Measurements from ENCODE around the gene EXPH5. TPM values are rescaled to one million over a fixed set of nuclear protein-coding genes. Genes with fewer than 3 reads are reported as not detected.
A peak's percentile ranks its signal among the peaks of the same experiment; 100 is the strongest.

The EXPH5 gene
- total RNA-seq, 1 donor from 2014 or later: 30.8 TPM

DNA sequence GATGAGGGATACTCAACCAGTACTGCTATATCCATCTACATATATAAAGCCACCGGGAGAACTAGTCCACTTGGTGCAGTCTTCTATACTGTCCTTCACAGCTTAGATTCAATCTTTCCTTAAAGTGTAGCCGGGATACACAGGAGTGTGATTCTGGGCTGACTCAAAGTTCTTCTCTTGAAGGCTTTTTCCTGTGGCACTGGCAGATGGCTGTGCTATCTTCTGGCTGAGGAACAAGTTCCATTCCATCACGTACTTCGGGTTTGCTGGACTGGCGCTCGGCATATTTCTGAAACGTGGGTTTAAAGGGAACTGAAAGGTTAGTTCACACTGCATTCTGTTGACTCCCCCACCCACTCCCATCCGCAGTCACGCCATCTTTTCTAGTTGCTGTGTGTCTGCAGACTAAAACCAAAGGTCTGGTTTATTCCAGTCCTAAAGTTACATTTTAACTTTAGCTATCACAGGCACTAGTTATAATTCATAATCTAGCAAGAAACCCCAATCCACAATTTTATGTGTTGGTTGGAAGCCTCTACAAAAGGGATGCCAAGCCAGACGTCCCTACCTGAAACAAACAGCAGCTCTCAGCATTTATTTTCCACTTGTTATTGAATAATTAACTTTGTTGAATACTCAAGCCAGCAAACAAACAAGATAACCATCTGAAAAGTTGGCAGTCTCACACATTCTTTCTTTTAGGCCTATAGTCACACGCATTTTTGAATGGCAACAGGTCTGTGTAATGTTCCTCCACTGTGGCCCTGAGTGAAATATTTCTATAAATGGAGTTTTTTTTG is 118.7 kb downstream of the EXPH5 start:
- no peaks in the 10 kb centered on the region for H3K9me3 ChIP-seq
- H3K27ac ChIP-seq: no peak overlapping the region
- ATAC-seq (peak; percentile 64), DNase-seq (no peak)
- no peaks in the 10 kb centered on the region for H3K27me3 ChIP-seq
- H3K4me1 ChIP-seq: no peaks in the 10 kb centered on the region
- H3K4me3 ChIP-seq: no peak overlapping the region
- peaks cover 50% of the 10 kb centered on the region for H3K36me3 ChIP-seq
- intact Hi-C loops (cut with DNase I): no loop called here
- TF ChIP-seq, protein P1, sequence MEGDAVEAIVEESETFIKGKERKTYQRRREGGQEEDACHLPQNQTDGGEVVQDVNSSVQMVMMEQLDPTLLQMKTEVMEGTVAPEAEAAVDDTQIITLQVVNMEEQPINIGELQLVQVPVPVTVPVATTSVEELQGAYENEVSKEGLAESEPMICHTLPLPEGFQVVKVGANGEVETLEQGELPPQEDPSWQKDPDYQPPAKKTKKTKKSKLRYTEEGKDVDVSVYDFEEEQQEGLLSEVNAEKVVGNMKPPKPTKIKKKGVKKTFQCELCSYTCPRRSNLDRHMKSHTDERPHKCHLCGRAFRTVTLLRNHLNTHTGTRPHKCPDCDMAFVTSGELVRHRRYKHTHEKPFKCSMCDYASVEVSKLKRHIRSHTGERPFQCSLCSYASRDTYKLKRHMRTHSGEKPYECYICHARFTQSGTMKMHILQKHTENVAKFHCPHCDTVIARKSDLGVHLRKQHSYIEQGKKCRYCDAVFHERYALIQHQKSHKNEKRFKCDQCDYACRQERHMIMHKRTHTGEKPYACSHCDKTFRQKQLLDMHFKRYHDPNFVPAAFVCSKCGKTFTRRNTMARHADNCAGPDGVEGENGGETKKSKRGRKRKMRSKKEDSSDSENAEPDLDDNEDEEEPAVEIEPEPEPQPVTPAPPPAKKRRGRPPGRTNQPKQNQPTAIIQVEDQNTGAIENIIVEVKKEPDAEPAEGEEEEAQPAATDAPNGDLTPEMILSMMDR (IDR thresholded peaks at IDR 0.05): no peak

DNA sequence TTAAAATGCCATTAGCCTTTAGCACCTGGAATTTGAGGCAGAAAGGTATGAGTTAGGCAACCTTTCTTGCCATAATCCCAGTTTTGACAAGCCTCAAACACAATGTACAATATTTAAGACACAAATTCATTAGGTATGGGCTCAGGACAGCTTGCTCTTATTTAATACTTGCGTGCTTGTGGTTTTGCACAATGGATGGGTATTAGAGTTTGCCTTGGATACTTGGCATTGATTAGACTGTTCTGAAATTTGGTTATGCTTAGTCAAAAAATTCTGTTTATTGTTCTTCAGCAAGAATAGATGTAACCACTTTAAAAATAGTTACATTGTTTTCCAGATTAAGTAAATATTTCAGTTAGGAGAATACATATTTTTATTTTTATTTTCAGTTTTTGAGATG is 120.9 kb downstream of the EXPH5 start:
- H3K9me3 ChIP-seq: no peaks in the 10 kb centered on the region
- peaks cover 6% of the 10 kb centered on the region for H3K4me1 ChIP-seq
- H3K27me3 ChIP-seq: no peaks in the 10 kb centered on the region
- ATAC-seq (no peak), DNase-seq (no peak)
- no peak overlapping the region for H3K27ac ChIP-seq
- TF ChIP-seq, protein P1 (IDR thresholded peaks at IDR 0.05): no peak
- no peak overlapping the region for H3K4me3 ChIP-seq
- intact Hi-C loops (cut with DNase I): no loop called here
- H3K36me3 ChIP-seq: peaks cover 39% of the 10 kb centered on the region

DNA sequence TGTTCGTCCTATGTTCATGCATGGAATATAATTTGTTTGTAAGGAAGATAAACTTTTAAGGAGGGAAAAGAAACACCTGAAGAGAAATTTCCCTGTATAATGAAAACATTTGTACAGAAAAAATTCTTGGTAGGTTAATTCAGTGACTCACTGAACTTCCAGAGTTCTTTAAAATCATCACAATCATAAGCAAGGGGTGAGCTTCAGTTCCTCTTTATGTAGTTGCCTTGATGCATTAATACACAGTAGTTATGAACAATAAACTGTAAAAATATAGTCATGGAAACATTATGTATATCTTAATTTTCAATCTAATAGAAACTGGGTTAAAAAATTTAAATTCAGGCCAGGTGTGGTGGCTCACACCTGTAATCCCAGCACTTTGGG is 125.1 kb downstream of the EXPH5 start:
- ATAC-seq (no peak), DNase-seq (no peak)
- Histone ChIP-seq H3K4me3 (no peak overlapping the region), H3K4me1 (peaks cover 6% of the 10 kb centered on the region), H3K27ac (no peak overlapping the region), H3K9me3 (no peaks in the 10 kb centered on the region), H3K36me3 (peaks cover under 1% of the 10 kb centered on the region), H3K27me3 (no peaks in the 10 kb centered on the region)
- intact Hi-C loops (cut with DNase I): no loop called here
- TF ChIP-seq, protein P1 (IDR thresholded peaks at IDR 0.05): no peak

DNA sequence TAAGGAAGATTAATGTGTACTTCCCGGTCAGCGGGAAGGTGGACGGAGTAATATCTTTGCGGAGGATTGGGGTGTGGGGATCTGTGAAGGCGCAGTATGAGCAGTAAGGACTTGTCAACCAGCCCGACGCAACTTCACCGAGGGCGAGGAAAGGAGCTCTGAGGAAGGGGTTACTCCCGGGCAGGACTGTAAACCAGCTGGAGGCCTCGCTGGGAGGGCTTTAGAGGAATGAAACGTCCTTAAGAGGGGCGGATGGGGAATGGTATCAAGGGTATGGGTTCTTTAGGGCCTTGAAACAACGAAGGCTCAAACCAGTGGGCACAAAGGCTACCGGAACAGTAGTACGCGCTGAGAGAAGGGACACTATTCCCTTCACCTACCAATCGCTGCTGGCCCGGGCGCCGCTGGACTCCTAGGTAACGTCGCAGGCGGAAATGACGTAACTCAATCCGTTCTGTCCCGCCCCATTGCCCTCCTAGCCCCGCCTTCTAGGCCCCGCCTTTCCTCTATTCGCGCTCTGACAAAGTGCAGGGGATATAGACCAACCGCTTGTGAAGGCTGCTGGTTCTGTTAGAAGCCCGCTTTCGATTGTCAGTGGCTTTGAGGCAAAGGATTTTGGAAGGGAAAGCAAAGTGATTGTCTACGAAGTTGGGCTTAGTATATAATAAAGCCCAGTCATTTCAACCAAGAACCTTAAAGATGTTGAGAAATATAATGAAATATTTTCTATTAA is 126.3 kb downstream of the EXPH5 start, which contains the start of gene C11orf65:
C11orf65 (minus strand) TSS at position 439 of the 733 bp plus-strand sequence. CDS start 5,970 bp downstream, outside the sequence.
- Histone ChIP-seq H3K9me3 (no peaks in the 10 kb centered on the region), H3K27ac (peak within 1 kb of the TSS; percentile 99), H3K4me3 (peak within 1 kb of the TSS; percentile 66), H3K4me1 (peaks cover 6% of the 10 kb centered on the region), H3K27me3 (no peaks in the 10 kb centered on the region), H3K36me3 (no peaks in the 10 kb centered on the region)
- intact Hi-C loops (cut with DNase I): no loop called here
- ATAC-seq (peak; percentile 100), DNase-seq (peak; percentile 97)
- TF ChIP-seq, protein P1 (IDR thresholded peaks at IDR 0.05): no peak

DNA sequence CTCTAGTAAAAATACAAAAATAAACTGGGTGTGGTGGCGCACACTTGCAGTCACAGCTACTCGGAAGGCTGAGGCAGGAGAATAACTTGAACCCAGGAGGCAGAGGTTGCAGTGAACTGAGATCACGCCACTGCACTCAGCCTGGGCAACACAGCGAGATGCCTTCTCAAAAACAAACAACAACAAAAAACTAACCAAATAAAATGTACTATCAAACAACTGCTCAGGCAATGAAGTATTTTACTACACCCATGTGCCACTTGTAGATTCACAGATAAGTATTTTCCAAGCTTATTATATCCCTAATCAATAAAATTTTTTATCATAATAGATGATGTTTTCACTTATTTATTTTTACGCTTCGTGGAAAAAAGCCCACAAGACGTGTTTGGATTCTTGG is 127.2 kb downstream of the EXPH5 start:
- no peak for DNase-seq
- peaks cover 6% of the 10 kb centered on the region for H3K4me1 ChIP-seq
- TF ChIP-seq, protein P1 (IDR thresholded peaks at IDR 0.05): no peak
- H3K27ac ChIP-seq: peak overlapping the region; percentile 99
- H3K9me3 ChIP-seq: no peaks in the 10 kb centered on the region
- H3K36me3 ChIP-seq: no peaks in the 10 kb centered on the region
- H3K27me3 ChIP-seq: no peaks in the 10 kb centered on the region
- peak overlapping the region; percentile 66 for H3K4me3 ChIP-seq
- intact Hi-C loops (cut with DNase I): no loop called here
- ATAC-seq: no peak

Other genes starting within 250 kb of the EXPH5 start
- 0.46 TPM for gene C11orf65, start 126.2 kb downstream of the EXPH5 start, total RNA-seq
- 23.3 TPM for gene POGLUT3, start 95.4 kb downstream of the EXPH5 start, total RNA-seq
- 18.3 TPM for gene DDX10, start 71.3 kb upstream of the EXPH5 start, total RNA-seq

Measured in upper lobe of right lung (tissue), 1 donor.